HG03159 (cell line): Measurements from ENCODE around the gene TMEM233.

ENCODE experiments used
- ATAC-seq: cut with Tn5 transposase; IDR thresholded peaks from one replicate; pipeline ENCODE4 v1.9.1; 2021; ENCODE audit warnings: mild to moderate bottlenecking, moderate library complexity; ENCODE audit not compliant: unreplicated experiment

The TMEM233 gene

GRCh38 chr12:119593578-119594398, at the start of gene TMEM233:
TMEM233 (plus strand) TSS chr12:119593774; CDS start chr12:119593849, 75 bp downstream.
- no peak for ATAC-seq

GRCh38 chr12:119544765-119545625, 48.6 kb upstream of the TMEM233 start:
- peak; percentile 63 for ATAC-seq

GRCh38 chr12:119546340-119546739, 47.2 kb upstream of the TMEM233 start:
- no peak for ATAC-seq

GRCh38 chr12:119547001-119547400, 46.6 kb upstream of the TMEM233 start:
- ATAC-seq: no peak

GRCh38 chr12:119556854-119557253, 36.7 kb upstream of the TMEM233 start:
- no peak for ATAC-seq

GRCh38 chr12:119565404-119565803, 28.2 kb upstream of the TMEM233 start:
- no peak for ATAC-seq

- no peak for ATAC-seq
Measured at GRCh38 chr12:119570771-119571170, 22.8 kb upstream of the TMEM233 start.

GRCh38 chr12:119573086-119573485, 20.5 kb upstream of the TMEM233 start:
- ATAC-seq: no peak

GRCh38 chr12:119574255-119574654, 19.3 kb upstream of the TMEM233 start:
- no peak for ATAC-seq

GRCh38 chr12:119576118-119576810, 17.3 kb upstream of the TMEM233 start:
- ATAC-seq: no peak

GRCh38 chr12:119576915-119577314, 16.7 kb upstream of the TMEM233 start:
- no peak for ATAC-seq

GRCh38 chr12:119578112-119578511, 15.5 kb upstream of the TMEM233 start:
- no peak for ATAC-seq

GRCh38 chr12:119589097-119589496, 4.5 kb upstream of the TMEM233 start:
- no peak for ATAC-seq

- ATAC-seq: no peak
Measured at GRCh38 chr12:119589634-119590033, 3.9 kb upstream of the TMEM233 start.

- no peak for ATAC-seq
Measured at GRCh38 chr12:119592232-119592631, 1.3 kb upstream of the TMEM233 start.

GRCh38 chr12:119594399-119594730, 791 bp downstream of the TMEM233 start:
- no peak for ATAC-seq

- no peak for ATAC-seq
Measured at GRCh38 chr12:119594772-119595445, 1.3 kb downstream of the TMEM233 start.

- no peak for ATAC-seq
Measured at GRCh38 chr12:119598159-119598558, 4.6 kb downstream of the TMEM233 start.

GRCh38 chr12:119601877-119602733, 8.5 kb downstream of the TMEM233 start:
- ATAC-seq: no peak

- no peak for ATAC-seq
Measured at GRCh38 chr12:119602734-119603094, 9.1 kb downstream of the TMEM233 start.
